Measurements from ENCODE around the gene IGF2R.

- TF ChIP-seq, protein P1, sequence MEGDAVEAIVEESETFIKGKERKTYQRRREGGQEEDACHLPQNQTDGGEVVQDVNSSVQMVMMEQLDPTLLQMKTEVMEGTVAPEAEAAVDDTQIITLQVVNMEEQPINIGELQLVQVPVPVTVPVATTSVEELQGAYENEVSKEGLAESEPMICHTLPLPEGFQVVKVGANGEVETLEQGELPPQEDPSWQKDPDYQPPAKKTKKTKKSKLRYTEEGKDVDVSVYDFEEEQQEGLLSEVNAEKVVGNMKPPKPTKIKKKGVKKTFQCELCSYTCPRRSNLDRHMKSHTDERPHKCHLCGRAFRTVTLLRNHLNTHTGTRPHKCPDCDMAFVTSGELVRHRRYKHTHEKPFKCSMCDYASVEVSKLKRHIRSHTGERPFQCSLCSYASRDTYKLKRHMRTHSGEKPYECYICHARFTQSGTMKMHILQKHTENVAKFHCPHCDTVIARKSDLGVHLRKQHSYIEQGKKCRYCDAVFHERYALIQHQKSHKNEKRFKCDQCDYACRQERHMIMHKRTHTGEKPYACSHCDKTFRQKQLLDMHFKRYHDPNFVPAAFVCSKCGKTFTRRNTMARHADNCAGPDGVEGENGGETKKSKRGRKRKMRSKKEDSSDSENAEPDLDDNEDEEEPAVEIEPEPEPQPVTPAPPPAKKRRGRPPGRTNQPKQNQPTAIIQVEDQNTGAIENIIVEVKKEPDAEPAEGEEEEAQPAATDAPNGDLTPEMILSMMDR (IDR thresholded peaks at IDR 0.05): no peak
- no peak for TF ChIP-seq POLR2A (IDR thresholded peaks at IDR 0.05)
These were observed 155.1 kb downstream of the IGF2R start for GRCh38 chr6:160124007-160124406.

All from stomach (tissue), 4 donors.